Neural cell (in vitro differentiated cells): ENCODE data around the gene CCNI2.

Experiments
- POLR2AphosphoS5 ChIP-seq: IDR thresholded peaks from 2 replicates; pipeline ENCODE4 v1.6.1; 2012
- TF ChIP-seq, protein P1 (sequence below): fragments of 450-650 bp; IDR thresholded peaks from 2 replicates; pipeline ENCODE4 v1.5.1; 2014; ENCODE audit warnings: antibody characterized with exemption, mild to moderate bottlenecking, moderate library complexity; ENCODE audit not compliant: poor library complexity, severe bottlenecking

DNA sequence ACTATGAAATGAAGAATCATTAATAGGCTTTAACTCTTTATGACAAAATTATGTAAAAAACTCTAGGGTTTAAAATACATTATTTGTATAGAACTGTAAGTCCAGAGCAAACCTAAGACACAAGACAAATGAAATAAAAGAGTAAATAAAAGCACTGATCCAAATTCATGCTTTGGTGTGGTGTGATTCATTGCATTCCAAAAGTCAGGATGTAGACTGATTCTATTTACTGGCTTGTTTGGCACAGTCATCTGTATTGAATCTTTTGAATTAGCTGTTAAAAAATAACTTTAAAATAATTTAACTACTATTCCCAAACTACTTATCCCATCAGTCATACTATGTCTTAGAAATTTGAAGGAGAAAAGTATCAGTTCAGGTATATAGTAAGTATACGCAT lies 42.4 kb upstream of the CCNI2 start:
- TF ChIP-seq, protein P1, sequence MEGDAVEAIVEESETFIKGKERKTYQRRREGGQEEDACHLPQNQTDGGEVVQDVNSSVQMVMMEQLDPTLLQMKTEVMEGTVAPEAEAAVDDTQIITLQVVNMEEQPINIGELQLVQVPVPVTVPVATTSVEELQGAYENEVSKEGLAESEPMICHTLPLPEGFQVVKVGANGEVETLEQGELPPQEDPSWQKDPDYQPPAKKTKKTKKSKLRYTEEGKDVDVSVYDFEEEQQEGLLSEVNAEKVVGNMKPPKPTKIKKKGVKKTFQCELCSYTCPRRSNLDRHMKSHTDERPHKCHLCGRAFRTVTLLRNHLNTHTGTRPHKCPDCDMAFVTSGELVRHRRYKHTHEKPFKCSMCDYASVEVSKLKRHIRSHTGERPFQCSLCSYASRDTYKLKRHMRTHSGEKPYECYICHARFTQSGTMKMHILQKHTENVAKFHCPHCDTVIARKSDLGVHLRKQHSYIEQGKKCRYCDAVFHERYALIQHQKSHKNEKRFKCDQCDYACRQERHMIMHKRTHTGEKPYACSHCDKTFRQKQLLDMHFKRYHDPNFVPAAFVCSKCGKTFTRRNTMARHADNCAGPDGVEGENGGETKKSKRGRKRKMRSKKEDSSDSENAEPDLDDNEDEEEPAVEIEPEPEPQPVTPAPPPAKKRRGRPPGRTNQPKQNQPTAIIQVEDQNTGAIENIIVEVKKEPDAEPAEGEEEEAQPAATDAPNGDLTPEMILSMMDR = no peak
- TF ChIP-seq POLR2AphosphoS5 = no peak
